Neural progenitor cell (in vitro differentiated cells): Measurements from ENCODE around the gene A1CF.

Experiments used
- CTCF ChIP-seq: fragments of 200-600 bp; sonication (generic); IDR thresholded peaks from 2 replicates; pipeline ENCODE4 v1.5.1; 2017; ENCODE audit warnings: antibody characterized with exemption, mild to moderate bottlenecking
- EZH2phosphoT487 ChIP-seq: fragments of 200-600 bp; sonication (generic); IDR thresholded peaks from 2 replicates; pipeline ENCODE4 v1.6.1; 2017; ENCODE audit warnings: antibody characterized with exemption

- TF ChIP-seq CTCF (no peak), EZH2phosphoT487 (no peak)
Observed at GRCh38 chr10:50807851-50808776, 77.3 kb downstream of the A1CF start.
